Measurements from ENCODE around the gene TGFB1.

DNA sequence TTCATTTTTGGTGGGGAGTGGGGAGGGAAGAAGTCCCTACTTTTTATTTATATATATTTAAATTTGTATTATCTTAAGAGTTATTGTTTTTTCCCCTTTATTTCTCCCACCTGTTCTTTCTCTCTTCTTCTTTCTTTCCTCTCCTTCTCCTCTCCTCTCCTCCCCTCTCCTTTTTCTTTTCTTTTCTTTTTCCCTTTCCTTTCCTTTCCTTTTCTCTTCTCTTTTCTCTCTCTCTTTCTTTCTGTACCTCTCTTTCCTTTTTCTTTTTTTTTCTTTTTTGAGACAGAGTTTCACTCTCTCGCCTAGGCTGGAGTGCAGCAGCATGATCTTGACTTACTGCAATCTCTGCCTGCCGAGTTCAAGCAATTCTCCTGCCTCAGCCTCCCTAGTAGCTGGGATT, 45.8 kb upstream of the TGFB1 start:
- TF ChIP-seq, protein P1, sequence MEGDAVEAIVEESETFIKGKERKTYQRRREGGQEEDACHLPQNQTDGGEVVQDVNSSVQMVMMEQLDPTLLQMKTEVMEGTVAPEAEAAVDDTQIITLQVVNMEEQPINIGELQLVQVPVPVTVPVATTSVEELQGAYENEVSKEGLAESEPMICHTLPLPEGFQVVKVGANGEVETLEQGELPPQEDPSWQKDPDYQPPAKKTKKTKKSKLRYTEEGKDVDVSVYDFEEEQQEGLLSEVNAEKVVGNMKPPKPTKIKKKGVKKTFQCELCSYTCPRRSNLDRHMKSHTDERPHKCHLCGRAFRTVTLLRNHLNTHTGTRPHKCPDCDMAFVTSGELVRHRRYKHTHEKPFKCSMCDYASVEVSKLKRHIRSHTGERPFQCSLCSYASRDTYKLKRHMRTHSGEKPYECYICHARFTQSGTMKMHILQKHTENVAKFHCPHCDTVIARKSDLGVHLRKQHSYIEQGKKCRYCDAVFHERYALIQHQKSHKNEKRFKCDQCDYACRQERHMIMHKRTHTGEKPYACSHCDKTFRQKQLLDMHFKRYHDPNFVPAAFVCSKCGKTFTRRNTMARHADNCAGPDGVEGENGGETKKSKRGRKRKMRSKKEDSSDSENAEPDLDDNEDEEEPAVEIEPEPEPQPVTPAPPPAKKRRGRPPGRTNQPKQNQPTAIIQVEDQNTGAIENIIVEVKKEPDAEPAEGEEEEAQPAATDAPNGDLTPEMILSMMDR (IDR thresholded peaks at IDR 0.05; ENCODE audit: low read depth, low read length, poor library complexity, severe bottlenecking) = no peak
- no peak for TF ChIP-seq EZH2phosphoT487 (IDR thresholded peaks at IDR 0.05; ENCODE audit: borderline replicate concordance, low read length)

All from DOHH2 (cell line).